ENCODE results near the gene VGLL4.

Gene VGLL4

GRCh38 chr3:11651900-11652299 lies 8.2 kb upstream of the VGLL4 start:
- peak; percentile 24 for DNase-seq

DNA sequence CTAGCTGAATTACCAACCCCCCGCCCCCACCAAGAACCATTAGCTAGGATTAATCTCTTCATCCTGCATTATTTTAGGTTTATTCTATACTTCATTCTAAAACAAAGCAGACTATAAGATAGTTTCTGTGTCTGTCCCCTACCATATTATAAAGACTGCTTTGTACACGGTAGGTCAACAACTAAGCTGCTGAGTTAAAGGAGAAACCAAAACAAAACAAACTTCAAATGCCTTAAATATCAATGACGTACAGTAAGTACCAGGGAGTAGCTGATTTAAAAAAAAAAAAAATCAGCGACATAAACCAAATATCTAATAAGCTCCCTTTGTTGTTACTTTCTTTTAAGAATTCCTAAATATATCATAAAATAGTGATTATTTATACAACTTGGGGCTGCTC lies 7.8 kb upstream of the VGLL4 start:
- no peak for DNase-seq

GRCh38 chr3:11650391-11650790 lies 6.7 kb upstream of the VGLL4 start:
- DNase-seq, result peak; percentile 15

DNA sequence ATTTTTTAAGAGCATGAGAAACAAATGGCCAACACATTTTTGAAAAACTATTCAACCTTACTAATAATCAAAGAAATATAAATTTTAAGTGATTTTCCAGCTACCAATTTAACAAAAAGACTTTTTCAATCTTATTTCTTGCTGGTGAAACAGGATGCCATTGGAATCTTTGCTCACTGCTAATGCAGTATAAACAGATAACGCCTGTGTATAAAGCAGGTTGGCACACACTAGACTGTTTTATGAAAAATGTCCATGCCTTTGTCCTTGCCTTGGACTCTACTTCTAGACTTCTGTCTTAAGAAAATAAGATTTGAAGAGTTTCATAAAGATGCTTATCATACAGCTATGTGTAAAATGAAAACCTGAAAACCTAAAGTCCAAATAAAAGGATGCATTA lies 5.0 kb upstream of the VGLL4 start:
- DNase-seq, result no peak

DNA sequence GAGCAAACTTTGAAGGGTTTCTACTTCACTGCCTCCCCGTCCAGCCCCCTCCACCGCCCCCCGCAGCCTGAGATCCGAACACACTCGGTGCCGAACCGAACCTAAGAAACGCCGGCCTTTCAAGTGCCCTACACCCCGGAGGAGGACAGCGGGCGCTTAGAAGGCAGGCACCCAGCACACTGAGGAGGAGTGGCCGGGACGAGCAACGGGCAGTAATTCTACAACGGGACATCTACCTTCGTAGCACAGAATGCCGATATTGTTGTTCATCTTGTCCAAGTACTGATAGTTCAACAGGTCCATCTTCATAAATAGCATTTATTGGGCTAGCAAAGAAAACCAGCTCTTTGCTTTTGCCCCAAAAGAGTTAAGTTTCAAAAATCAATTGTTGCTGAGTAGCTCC lies 513 bp downstream of the VGLL4 start:
- DNase-seq, result no peak

GRCh38 chr3:11642431-11643191 lies 1.1 kb downstream of the VGLL4 start:
- DNase-seq, result peak; percentile 24

DNA sequence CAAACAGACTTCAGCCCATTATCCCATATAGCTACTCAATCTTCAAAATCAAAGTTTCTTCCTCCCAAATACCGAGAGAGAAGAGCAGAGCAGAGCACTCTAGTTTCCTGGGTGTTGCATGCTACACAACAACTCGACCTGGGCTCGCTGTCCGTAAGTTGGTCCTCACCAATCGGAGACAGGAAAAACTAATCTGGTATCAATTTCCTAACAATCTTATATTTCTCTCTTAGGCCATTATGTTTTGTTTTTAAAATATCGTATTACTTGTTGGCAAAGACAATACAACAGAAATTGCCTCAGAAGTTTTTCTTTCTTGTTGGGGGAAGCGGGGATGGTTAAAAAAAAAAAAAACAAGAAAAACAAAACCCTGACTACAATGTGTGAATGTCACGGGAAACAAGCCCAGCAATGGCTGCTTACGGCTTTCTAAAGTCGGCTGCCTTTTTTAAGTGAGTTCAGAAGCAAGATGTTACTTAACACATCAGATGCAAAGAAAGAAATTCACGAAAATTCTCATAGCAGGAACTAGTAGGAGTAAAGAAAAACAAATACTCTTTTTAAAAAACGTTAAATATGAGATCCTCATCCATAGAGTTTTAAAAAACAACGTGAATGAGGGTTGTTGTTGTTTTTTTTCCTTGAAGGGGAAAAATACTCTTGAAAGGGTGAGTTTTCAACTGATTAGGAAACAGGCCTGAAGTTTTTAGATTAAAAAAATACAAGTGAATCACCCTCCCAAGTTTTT lies 1.9 kb downstream of the VGLL4 start:
- DNase-seq, result peak; percentile 5

- DNase-seq, result no peak
These were observed 2.4 kb downstream of the VGLL4 start for GRCh38 chr3:11641316-11641682.

- DNase-seq, result no peak
These were observed 3.6 kb downstream of the VGLL4 start for GRCh38 chr3:11640009-11640673.

DNA sequence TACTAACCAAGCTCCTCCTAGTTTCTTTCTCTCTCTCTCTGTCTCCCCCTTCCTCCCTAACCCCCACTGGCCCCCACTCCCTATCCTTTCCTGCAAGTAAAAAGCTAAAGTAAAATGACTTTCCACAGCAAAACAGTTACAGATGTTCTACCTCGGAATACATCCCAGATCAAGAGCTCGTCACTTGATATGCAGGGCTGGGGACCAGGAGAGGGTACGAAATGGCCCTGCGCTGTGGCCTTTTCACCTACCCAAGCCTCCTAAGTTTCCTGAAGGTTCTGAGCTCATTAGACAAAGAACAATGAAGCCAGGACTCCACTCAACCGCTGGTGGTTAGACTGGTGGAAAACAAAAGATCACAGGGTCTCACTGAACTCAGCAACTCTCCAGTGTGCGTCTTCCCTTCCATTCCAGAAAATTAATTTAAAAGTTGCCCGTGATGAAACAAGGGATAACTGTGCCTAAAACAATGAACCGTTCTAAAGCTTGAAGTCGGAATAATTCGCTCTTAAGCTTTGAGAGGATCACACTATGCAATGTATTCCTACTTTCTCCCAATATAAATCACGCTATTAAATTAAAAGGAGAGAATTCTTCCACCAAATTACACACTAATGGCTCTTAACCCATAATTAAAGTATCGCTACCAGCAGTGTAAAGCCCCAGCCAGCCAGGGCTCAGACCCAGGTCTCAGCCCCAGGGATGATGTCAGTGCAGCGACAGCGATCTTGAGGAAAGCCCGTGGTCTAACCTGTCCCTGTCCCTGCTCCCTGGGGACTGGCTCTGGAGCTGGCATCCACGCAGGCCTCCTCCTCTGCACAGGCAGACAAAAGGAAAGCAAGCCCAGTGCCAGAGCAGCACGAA lies 5.0 kb downstream of the VGLL4 start:
- DNase-seq, result peak; percentile 21

DNA sequence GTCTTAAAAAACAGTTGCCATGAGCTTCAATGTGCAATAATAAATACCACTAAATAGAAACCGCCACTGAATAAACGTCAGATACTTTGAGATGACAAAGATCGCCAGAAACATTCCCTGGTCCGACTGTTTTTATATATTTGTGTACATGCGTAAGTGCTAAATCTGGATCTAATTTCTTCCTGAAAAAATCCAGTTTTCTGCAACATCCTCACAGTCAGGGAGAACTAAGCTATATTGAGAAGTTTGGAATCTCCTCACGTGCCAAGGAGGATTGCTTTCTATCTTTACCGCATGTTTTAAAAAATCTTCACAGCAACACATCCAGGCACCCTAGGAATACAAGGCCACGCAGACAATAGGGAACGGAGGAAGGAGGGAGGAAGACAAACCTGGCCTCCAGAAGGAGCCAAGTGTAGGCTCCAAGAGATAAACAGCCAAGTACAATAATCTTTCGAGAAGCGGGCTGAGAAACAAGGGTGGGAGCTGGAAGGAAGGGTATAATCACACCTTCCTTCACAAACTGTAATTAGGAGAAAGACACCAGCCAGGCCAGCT lies 5.7 kb downstream of the VGLL4 start:
- no peak for DNase-seq

GRCh38 chr3:11636394-11636770 lies 7.3 kb downstream of the VGLL4 start:
- DNase-seq, result no peak

- DNase-seq, result no peak
These were observed 7.9 kb downstream of the VGLL4 start for GRCh38 chr3:11635680-11636393.

- DNase-seq, result no peak
These were observed 8.6 kb downstream of the VGLL4 start for GRCh38 chr3:11634974-11635612.

GRCh38 chr3:11634081-11634635 lies 9.6 kb downstream of the VGLL4 start:
- no peak for DNase-seq

DNA sequence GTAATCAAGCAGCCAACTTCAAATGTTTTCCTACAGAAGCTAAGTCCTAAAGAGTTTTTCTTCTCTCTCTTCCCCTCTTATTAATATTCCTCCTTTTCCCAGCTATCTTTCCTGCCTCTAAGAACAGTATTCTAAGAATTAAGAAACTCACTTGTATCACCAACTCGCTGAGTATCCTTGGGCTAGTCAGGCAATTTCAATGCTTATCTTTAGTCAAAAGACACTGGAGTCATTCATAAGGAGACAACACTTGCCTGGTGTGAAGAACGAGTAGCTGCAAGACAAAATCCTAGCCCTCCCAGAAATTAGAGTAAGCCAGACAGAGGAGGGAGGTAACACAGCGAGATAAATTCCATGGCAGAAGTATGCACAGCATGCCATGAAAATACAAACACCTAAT lies 10.7 kb downstream of the VGLL4 start:
- DNase-seq, result no peak

GRCh38 chr3:11632564-11632963 lies 11.2 kb downstream of the VGLL4 start:
- DNase-seq, result peak; percentile 74

DNA sequence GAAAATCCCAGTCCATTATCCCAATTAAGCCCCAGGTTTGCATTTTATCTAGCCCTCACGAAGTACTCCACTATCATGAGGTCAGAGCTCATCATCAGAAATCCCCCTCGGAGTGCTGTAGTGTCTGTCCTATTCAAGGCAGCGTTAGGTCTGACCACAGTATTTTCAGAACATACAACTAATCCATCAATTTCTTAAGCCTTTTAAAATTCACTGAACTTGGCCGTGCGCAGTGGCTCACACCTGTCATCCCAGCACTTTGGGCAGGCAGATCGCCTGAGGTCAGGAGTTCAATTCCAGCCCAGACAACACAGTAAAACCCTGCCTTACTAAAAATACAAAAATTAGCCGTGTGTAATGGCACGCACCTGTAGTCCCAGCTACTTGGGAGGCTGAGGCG lies 11.9 kb downstream of the VGLL4 start:
- no peak for DNase-seq

GRCh38 chr3:11629716-11630115 lies 14.0 kb downstream of the VGLL4 start:
- DNase-seq, result no peak

DNA sequence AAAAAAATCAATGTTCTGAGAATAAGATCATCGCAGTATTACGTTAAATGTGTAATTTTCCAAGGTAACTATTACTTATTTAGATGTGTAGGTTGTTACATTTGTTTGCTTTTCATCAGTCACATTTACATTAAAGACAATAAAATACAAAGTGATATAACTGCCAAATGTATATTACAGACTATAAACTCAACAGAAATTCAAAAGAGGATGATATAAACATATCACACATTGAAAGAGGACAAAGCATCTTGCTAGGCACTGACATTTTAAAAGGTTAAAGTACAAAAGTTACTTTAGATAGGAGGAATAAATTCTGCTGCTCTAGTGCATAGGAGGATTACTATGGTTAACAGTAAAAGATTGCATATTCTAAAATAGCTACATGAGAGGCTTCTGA lies 16.1 kb downstream of the VGLL4 start:
- no peak for DNase-seq

DNA sequence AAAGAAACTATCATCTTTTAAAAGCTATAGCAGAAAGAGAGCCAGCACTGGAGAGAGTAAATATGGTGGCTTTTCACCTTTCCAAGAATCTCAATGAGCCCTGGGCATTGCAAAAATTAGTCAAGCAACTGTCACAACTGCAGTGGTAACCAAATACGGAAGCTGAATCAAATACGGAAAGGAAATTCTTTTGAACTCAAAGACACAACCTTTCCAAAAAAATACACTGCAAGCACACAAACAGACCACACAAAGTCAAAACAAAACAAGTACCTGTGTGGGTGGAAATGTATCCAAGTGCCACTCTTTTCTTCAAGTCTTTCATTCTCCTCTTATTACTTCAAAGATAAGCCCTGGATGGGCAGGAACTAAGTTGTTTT lies 17.6 kb downstream of the VGLL4 start:
- DNase-seq, result no peak

Measured in NCI-H748 treated with DMSO at 0.1 percent for 48 hours (cell line).